Measurements from ENCODE around the gene IMPA2.
"Not testable (repeated sequence)": the region's sequence is repeated elsewhere in the genome, so short reads cannot be mapped to it uniquely, and the experiment has no call there.

Gene IMPA2

DNA sequence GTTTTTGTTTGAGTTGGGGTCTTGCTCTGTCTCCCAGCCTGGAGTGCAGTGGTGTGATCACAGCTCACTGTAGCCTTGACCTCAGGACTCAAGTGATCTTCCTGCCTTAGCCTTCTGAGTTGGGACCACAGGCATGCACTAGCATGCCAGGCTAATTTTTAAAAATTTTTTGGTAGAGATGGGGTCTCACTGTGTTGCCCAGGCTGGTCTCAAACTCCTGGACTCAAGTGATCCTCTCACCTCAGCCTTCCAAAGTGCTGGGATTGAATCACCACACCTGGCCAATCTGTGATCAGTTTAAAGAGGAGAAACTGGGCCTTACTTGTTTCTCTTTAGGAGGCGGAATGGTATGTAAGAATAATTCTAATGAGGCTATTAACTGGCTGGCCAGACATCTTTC lies 49.9 kb downstream of the IMPA2 start:
- no peak for DNase-seq

GRCh38 chr18:12031846-12032245 lies 50.5 kb downstream of the IMPA2 start:
- DNase-seq = no peak

GRCh38 chr18:12032786-12033642 lies 51.7 kb downstream of the IMPA2 start:
- DNase-seq = no peak

- no peak for DNase-seq
These were observed 52.3 kb downstream of the IMPA2 start for GRCh38 chr18:12033643-12034025.

DNA sequence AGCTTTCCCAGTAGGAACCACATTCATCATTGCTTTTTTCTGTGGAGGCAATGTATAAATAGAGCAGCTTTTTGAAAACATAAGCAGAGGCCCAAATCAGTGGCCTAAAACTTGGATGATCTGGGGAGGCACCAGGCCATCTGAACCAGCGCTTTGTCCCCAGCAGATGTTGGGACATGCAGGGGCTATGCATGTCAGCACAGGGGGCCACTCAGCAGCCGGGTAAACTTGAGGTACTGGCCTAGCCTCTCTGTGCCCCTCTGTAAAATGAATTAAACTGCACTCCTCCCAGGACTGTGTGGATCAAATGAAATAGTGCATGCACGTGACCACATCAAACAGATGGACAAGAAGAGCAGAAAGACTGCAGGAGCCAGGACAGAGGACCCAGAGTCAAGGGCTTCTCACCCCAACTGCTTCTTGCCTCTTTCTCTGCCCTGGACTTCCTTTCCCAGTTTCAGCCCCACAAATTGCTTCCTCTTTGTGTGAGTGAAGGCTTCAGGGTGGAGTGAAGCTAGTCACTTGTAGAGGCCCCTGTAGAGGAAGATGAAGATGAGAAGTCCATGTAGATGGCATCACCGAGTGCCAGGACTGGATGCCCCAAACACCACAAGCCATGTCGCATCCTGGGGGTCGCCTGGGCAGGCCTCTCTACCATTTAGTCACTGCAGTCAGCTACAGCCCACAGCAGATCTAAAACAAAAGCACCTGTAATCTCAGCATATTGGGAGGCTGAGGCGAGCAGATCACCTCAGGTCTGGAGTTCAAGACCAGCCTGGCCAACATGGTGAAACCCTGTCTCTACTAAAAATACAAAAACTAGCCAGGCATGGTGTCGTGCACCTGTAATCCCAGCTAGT lies 53.2 kb downstream of the IMPA2 start:
- peak; percentile 37 for DNase-seq

- no peak for DNase-seq
These were observed 54.2 kb downstream of the IMPA2 start for GRCh38 chr18:12035481-12035880.

DNA sequence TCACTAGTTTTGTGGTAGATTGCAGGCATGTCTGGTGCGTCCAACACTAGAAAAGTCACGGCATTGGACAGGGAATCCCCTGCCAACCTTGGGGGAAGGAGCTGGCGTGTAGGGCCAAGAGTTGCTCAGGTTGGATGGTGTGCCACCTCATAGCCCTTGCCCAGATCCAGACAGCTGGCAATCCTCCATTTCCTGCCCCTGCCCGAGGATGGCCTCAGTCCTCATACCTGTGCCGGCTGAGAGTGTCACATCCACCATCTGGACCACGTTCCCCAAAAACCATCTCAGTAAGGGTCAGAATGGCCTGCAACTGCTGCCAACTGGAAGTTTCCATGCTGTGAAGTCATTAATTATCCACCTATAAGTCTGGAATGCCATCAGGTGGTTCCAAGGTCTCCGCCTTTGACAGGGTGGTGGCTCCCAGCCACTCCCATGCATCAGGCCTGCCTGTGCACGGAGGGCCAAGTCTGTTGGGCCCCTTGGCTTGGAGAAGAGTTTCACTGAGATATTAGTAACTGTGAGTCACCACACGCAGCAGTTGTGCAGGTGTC lies 55.0 kb downstream of the IMPA2 start:
- DNase-seq = no peak

DNA sequence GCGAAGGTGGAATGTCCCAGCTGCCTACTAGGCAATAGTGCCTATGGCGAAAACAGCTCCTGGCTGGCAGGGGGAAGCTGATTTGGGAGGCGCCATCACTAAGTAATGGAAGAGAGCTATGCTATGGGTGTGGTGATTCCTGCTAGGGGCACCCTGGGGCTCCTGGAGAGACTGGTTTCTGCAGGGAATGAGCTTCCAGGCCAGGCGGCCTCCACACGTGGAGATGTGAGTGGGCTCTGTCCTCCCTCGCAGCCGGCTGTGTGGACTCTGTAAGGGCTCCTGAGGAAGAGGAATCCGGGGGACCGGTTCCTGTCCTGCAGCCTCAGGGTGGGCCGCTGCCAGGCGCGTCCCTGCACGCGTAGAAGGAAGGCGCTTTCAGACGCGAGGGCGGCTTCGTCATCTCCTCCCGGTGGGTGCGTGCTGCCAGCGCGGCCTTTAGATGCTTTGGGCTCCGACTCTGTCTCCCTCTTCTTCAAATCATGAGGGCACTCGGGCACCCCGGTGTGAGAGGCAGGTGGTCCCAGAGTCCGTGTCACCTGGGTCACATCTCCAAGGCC lies 56.9 kb downstream of the IMPA2 start:
- peak; percentile 58 for DNase-seq

GRCh38 chr18:12038639-12039539 lies 57.6 kb downstream of the IMPA2 start:
- DNase-seq = peak; percentile 84

- DNase-seq = not testable (repeated sequence)
These were observed 58.2 kb downstream of the IMPA2 start for GRCh38 chr18:12039540-12039930.

DNA sequence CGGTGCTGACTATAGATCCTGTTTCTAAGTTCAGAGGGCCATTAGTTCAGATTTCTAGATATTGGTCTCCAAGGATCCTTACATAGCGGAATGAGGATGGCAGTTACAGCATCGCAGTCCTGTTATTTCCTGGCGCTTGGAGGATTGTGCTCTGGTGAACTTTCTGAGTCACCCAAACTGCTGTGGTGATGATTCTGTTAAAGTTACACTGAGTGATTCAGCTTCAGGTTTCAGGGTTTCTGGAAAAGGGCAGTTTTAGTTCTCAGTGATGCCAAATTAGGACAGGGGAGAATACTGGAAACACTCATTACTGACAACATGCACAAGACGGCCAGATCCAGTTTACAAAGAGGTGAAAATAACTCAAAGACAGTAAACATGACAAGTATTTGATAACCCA lies 60.3 kb downstream of the IMPA2 start:
- no peak for DNase-seq

GRCh38 chr18:12043811-12044210 lies 62.5 kb downstream of the IMPA2 start:
- no peak for DNase-seq

DNA sequence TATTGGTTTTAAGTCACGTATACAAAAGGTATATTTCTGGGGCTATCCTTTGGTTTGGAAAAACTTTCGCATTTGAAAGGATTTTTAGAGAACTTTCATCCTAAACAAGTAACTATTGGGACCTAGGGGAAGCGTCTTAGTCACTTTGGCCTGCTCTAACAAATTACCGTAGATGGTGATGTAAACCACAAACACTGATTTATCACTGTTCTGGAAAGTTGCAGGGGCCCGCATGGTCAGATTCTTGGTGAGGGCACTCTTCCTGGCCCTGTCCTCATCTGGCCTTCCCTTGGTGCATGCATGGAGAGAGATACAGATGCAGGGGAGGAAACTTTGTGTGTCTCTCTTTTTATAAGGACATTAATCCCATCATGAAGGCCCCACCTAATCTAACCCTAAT lies 63.3 kb downstream of the IMPA2 start:
- DNase-seq = no peak

DNA sequence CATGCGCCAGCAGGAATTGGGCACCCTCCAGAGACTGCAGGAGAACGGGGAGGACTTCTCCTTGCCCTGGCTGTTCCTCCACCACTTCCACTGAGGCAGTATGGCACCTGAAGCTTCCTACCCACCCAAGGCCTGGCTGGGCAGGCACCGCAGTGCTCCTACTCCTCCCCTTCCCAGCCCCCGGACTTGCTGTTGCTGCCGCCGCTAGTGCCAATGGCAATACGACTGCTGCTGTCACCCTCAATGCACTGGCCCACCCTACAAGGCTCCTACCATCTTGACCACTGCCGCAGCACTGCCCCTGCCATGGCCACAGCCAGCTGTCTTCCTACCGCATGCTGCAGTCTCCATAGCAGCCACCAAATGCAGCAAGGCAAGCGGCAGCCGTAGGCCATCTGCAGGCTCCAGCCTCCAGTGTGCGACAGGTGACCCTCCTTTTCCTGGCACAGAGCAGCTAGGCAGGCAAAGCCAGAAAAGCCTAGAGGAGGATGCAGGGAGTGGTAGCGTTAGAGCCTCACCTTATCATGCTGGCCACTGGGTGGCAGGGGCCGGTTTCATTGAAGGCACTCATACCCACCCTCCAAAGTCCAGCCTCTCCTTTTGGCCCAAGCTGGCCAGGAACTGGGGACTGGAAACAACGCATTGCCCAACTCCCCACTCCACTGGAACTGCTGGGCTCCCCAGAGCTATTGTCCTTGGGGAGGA lies 64.9 kb downstream of the IMPA2 start:
- DNase-seq = no peak

- DNase-seq = peak; percentile 13
These were observed 65.5 kb downstream of the IMPA2 start for GRCh38 chr18:12046751-12047335.

DNA sequence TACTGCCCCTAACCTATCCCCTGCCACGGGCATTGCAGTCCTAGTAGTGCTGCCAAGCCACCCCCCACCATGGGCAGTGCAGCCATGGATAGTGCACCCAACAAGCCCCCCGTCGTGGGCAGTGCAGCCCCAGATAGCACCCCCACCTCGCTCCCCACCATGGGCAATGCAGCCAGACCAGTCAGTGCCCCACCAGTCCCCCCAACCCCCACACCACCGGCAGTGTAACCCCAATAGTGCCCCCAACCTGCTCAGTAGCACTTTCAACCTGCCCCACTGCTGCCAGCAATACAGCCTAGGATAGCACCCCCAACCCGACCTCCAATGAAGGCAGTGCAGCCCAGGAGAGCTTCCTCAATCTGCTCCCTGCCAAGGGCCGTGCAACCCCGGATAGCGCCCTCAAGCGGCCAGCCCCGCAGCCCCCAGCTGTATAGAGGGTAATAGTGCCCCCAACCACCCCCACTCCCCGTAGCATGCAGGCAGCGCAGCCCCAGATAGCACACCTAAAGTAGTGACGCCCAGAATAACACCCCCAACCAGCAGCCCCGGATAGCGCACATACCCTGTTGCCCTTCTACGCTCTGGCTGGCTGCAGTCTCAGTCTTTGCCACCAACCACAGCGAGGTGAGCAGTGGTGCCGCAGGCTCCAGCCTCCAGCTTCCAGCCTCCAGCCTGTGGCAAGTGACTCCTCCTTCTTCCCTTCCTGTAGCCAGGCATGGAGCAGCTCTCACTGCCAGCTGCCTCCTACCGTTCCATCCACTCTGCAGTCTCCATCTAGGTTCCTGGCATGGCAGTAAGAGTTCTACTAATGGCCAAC lies 66.9 kb downstream of the IMPA2 start:
- DNase-seq = no peak

DNA sequence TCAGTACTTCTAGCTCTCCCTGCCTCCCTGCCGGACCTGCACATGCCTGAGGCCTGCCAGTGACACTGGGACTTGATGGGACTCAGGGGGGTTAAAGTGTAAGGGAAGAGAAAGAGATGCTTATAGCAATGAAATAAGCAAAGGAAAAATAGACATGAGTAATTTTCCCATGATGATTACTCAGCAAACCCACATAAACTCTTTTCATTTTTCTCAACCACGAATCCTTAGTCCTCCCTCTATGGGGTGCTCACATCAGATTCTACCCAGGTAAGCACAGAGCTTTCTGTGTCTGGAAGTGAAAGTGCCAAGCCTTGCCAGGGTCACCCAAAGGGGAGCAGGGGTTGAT lies 67.5 kb downstream of the IMPA2 start:
- no peak for DNase-seq

GRCh38 chr18:12049978-12050811 lies 68.9 kb downstream of the IMPA2 start:
- peak; percentile 47 for DNase-seq

GRCh38 chr18:12052866-12053265 lies 71.6 kb downstream of the IMPA2 start:
- DNase-seq = no peak

DNA sequence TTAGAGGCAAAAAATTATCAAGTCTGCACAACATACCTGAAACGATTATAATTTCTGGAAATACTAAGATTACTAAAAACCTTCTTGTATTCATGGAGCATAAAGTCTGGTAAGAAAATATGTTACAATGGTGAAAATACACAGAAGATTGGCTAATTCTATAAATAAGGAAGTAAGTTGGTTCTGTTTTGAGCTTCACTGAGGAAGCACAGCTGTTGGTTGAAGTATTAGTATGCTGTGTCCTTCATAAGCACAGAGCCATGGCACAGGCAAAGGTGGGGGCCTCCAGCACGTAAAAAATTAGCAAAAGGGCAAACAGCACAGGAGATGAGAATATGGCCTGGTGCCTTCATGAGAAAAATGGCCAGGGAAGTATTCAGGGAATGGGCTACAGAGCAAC lies 72.0 kb downstream of the IMPA2 start:
- DNase-seq = peak; percentile 60
